Occipital lobe (tissue), 2 donors: ENCODE results near the gene KLHL21. TPM values are rescaled to one million over a fixed set of nuclear protein-coding genes. Genes with fewer than 3 reads are reported as not detected.
A peak's percentile ranks its signal among the peaks of the same experiment; 100 is the strongest.
"Not testable (repeated sequence)": the region's sequence is repeated elsewhere in the genome, so short reads cannot be mapped to it uniquely, and the experiment has no call there.

Experiments used
- DNase-seq: peaks from one replicate; lab custom pipeline; 2025; lab: John Stamatoyannopoulos, UW
- total RNA-seq: library from RNA; depleted of rRNA; stranded (reverse); fragments of >200 nt; gene quantifications from one replicate; pipeline ENCODE4 v1.2.3, GENCODE V29; 2014

KLHL21 gene
- total RNA-seq, 1 donor from 2014 or later = 8.7 TPM

DNA sequence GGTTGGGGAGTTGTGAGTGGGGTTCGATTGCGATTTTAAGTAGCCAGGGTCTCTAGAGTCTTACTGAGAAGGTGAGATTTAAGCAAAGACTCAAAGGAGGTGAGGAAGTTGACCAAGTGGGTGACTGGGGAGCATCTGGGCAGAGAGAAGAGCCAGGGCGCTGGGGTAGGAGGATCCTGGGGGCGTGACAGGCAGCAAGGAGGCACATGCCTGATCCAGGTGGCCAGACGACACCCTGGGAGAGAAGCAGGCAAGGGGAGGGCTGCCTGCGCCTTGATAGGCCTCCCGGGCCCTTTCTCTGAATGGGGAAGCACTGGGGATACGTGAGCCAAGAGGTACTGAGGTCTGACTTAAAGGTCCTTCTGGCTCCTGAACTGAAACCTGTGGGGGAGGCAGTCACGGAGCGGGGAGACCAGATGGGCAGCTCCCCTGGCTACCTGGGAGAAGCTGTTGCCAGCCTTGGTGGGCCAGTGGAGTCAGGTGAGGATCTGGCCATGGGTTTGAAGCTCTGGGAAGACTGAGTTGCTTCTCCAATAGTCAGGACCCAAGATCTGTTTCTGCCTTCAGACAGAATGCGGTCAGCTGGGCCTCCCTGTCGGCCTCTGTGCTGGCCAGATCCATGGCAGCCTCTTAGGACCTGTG is 17.5 kb downstream of the KLHL21 start:
- DNase-seq = no peak

DNA sequence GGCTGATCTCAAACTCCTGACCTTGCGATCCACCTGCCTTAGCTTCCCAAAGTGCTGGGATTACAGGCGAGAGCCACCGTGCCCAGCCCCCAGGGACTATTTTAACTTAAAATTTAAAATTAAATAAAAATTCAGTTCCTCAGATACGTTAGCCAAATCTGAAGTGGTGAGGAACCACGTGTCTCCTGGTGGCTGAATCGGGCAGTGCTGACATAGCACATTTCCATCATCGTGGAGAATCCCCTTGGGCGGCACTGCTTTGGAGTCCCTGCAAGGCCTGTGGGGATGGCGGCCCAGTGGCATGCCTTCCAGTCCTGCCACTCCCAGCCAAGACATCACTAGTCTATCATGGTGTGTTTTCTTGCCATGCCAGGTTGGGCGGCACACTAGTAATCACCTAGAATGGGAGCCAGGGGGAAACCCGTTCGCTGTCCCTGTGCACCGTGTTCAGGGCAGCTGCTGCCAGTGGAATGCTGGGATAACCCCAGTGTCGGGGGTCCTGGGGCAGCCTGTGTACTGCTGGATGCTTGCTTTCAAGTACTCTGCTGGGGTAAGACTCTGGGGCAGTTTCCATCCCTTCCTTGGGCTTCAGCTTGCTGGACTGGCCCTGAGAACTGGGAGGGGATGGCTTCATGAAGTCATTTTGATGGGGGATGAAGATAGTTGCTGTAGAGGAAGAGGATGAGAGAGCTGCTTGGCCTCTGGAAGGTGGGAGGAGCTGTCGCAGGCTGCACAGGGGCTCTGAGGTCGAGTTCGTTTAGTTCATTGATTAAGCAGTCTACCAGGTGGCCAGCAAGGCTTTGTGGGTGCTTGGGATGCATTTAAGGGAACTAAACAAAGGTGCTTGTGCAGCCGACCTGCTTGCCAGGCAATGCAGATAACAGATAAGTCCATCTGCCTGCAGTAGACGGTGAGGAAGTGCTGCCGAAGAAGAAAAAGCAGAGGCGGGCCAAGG is 18.3 kb downstream of the KLHL21 start:
- DNase-seq = no peak

DNA sequence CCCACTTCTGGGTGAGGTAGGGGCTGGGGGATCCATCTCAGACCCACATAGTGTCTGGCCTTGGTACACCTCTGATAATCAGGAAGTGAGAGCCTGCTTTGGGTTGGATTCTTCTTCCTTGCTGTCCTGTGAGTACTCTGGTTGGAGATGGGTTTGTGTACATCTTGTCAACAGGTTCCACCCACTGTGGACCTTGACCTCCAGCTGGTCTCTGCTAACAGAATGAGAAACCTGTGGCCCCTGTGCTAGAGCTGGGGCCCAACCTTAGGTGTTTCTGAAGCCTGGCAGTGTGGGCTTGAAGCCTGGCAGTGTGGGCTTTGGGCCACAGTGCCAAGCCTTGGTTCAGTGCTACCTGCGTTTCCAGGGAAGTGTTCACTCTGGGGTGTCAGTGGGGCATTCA is 20.3 kb downstream of the KLHL21 start:
- no peak for DNase-seq

DNA sequence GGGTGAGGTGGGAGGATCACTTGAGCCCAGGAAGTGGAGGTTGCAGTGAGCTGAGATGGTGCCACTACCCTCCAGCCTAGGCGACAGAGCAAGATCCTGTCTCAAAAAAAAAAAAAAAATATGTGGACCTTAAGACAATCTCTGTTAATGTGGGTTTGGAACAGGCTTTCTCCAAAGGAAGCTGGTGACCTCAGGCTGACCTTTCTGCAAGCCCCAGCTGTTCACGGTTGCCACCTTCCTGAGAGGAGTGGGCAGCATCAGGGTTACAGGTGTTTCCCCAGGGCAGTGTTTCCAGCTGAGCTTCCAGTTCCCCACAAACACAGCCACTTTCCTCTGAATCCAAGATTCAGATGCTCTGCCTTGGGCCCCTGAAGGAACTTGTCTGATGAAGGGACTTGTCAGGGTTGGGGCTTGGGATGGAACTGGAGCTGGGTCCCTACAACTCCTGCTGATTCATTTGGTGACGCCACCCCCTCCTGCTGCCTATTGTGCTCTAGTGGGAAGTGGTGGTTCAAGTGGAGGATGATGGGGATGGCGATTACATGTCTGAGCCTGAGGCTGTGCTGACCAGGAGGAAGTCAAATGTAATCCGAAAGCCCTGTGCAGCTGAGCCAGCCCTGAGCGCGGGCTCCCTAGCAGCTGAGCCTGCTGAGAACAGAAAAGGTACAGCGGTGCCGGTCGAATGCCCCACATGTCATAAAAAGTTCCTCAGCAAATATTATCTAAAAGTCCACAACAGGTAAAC is 20.9 kb downstream of the KLHL21 start:
- DNase-seq = no peak

DNA sequence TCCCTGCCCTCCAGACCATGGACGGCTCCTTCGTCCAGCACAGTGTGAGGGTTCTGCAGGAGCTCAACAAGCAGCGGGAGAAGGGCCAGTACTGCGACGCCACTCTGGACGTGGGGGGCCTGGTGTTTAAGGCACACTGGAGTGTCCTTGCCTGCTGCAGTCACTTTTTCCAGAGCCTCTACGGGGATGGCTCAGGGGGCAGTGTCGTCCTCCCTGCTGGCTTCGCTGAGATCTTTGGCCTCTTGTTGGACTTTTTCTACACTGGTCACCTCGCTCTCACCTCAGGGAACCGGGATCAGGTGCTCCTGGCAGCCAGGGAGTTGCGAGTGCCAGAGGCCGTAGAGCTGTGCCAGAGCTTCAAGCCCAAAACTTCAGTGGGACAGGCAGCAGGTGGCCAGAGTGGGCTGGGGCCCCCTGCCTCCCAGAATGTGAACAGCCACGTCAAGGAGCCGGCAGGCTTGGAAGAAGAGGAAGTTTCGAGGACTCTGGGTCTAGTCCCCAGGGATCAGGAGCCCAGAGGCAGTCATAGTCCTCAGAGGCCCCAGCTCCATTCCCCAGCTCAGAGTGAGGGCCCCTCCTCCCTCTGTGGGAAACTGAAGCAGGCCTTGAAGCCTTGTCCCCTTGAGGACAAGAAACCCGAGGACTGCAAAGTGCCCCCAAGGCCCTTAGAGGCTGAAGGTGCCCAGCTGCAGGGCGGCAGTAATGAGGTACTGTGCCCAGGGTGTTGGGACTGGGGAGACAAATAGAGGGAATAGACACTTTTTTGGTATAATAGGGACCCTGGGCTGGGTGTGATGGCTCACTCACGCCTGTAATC is 21.9 kb downstream of the KLHL21 start:
- no peak for DNase-seq

DNA sequence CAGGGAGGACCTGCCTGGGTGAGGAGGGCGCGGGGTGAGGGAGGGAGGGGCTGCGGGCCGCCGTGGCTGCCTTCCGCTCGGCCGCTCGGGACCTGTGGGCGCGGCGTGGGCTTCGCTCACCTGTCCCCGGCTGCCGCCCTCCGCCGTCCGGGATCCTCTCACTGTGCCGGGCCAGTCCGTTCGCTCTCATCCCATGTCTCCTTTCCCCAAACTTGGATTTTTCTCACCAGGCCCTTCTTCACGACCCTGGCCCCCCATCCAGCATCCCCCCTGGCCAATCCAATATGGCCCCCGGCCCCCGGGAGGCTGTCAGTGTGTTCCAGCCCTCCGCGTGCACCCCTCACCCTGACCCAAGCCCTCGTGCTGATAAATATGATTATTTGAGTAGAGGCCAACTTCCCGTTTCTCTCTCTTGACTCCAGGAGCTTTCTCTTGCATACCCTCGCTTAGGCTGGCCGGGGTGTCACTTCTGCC is 22.5 kb downstream of the KLHL21 start:
- DNase-seq = no peak

DNA sequence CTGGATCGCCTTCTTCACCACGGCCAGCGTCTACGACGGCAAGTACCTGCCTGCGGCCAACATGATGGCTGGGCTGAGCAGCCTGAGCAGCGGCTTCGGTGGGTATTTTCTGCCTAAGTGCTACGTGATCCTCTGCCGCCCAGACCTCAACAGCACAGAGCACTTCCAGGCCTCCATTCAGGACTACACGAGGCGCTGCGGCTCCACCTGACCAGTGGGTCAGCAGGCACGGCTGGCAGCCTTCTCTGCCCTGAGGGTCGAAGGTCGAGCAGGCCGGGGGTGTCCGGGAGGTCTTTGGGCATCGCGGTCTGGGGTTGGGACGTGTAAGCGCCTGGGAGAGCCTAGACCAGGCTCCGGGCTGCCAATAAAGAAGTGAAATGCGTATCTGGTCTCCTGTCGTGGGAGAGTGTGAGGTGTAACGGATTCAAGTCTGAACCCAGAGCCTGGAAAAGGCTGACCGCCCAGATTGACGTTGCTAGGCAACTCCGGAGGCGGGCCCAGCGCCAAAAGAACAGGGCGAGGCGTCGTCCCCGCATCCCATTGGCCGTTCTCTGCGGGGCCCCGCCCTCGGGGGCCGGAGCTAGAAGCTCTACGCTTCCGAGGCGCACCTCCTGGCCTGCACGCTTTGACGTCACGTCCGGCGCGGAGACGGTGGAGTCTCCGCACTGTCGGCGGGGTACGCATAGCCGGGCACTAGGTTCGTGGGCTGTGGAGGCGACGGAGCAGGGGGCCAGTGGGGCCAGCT is 23.1 kb downstream of the KLHL21 start, which contains the start of gene ZBTB48:
Gene ZBTB48 (plus strand): TSS at position 621 of the 745 bp plus-strand sequence. CDS start 616 bp downstream, outside the sequence.
- peak; percentile 99 for DNase-seq

DNA sequence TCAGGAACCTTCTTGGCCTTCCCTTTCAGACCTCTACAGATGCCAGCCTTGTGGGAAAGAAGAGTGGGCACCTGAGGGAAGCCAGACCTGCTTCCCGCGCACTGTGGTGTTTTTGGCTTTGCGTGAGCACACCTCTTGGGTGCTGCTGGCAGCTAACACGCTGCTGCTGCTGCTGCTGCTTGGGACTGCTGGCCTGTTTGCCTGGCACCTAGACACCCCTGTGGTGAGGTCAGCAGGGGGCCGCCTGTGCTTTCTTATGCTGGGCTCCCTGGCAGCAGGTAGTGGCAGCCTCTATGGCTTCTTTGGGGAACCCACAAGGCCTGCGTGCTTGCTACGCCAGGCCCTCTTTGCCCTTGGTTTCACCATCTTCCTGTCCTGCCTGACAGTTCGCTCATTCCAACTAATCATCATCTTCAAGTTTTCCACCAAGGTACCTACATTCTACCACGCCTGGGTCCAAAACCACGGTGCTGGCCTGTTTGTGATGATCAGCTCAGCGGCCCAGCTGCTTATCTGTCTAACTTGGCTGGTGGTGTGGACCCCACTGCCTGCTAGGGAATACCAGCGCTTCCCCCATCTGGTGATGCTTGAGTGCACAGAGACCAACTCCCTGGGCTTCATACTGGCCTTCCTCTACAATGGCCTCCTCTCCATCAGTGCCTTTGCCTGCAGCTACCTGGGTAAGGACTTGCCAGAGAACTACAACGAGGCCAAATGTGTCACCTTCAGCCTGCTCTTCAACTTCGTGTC is 23.9 kb downstream of the KLHL21 start:
- no peak for DNase-seq

DNA sequence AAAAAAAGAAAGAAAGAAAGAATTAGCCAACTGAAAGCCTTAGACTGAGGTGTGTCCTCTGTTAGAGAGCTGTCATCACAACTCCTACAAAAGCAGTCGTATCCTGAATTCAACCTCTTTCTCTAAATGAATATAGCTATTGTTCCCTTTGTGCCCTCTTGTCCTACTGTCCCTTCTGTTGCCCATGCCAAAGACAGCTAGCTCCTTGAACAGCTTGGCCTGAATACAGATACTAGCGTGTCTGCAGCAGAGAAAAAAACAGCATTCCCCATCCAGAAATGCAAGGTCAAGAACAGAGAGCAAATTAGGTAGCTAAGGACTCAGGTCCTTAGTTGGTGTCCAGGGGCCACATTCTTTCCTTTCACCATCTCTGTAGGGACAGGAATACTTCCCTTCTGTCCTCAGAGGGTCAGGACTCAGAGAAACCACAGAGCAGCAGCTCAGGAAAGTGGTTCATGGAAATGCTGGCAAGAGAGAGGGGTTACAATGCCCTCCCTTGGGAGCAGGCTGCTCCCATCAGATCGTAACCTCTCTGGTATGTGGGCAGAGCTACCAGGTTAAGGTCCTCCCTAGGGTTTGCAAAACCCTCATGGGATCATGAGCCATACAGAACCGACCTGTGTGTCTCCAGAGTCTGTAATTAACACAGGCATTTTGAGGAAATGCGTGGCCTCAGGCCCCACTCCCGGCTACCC is 24.7 kb downstream of the KLHL21 start:
- no peak for DNase-seq

DNA sequence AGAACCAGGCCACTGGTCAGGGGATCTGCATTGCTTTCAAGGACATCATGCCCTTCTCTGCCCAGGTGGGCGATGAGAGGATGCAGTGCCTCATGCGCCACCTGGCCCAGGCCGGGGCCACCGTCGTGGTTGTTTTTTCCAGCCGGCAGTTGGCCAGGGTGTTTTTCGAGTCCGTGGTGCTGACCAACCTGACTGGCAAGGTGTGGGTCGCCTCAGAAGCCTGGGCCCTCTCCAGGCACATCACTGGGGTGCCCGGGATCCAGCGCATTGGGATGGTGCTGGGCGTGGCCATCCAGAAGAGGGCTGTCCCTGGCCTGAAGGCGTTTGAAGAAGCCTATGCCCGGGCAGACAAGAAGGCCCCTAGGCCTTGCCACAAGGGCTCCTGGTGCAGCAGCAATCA is 27.9 kb downstream of the KLHL21 start:
- DNase-seq = no peak

DNA sequence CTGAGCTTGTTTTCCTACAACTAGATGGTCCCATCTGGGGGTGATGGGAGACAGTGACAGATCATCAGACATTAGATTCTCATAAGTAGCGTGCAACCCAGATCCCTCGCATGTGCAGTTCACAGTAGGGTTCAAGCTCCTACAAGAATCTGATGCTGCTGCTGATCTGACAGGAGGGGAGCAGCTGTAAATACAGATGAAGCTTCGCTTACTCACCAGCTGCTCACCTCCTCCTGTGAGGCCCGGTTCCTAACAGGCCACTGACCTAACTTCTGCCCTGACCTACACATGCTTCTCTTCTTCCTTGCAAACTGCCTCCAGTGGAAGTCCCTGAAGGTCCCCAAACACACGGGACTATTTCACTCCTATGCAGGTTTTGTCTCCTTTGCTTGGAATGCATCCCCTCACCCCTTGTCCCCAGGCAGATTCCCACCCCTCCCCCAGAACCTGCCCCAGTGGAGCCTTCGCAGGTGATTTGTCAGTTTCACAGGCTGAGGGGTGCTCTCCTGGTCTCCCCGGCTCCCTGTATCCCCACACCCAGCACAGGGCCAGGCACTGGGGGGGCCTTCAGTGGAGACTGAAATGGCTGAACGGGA is 28.5 kb downstream of the KLHL21 start:
- DNase-seq = no peak

DNA sequence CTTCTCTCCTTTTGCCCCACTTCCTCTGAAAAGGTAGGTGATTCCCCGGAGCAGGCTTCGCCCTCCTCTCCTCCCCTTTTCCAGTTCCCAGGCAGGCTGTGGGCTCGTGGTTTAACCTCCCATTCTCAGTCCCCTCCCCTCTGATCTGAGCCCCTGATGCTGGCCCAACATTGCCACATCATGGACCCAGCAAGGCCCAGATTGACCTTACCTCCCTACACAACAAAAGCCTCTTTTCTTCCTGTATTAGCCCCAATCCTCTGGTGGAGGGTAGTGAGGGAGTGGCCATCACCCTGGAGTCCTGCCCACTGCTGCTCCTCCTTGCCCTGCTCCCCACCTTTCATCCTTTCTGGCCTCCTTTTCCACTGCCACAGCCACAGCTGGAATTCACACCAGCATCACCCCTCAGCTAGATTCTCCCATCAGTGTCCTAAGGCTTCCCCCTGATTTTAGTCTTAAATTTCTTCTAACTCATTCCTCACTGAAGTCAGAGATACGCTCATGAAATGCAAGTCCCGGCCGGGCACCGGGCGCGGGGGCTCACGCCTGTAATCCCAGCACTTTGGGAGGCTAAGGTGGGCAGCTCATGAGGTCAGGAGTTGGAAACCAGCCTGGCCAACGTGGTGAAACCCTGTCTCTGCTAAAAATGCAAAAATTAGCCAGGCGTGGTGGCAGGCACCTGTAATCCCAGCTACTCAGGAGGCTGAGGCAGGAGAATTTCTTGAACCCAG is 29.9 kb downstream of the KLHL21 start:
- DNase-seq = no peak

DNA sequence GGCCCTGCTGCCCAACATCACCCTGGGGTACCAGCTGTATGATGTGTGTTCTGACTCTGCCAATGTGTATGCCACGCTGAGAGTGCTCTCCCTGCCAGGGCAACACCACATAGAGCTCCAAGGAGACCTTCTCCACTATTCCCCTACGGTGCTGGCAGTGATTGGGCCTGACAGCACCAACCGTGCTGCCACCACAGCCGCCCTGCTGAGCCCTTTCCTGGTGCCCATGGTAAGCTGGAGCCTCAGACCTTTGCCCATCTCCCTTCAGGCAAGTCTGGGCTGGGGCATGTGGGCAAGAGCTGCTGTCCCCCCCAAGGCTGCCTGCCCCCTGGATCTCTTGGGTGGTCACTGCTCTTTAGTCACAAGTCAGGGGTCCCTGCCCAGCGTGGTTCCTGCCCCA is 31.7 kb downstream of the KLHL21 start:
- no peak for DNase-seq

DNA sequence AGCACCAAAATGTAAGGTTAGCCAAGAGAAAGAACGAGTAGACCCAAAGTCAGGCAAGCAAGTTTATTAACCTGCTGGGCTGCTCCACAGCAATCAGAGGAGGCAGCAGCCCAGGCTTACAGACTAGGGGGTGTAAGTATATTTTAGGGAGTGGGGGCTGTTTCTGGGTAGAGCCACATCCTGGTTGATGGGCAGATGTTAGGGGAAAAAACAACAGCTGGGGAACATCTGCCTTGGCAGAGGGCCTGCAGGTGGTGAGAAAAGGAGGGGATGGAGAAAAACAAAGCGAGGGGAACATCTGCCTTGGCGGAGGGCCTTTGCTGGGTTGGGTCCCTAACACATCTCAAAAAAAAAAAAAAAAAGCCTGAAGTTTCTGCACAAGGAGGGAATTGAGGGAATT is 32.6 kb downstream of the KLHL21 start:
- no peak for DNase-seq

DNA sequence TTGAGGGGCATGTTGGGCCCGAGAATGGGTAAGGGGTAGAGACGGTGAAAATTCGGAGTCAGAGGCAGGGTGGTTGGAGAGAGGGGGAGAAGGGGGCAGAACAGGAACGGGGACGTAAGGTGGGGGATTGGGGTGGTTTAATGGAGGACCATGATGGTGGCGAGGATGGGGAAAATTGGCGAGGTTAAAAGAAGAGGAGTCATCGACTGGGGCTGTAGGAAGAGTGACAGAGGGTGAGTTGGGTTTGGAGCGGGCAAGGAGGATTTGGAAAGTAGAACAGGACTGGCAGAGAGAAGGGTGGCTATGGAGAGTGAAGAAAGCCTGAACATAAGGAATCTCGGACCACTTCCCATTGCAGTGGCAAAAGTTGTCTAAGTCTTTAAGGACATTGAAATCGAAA is 33.6 kb downstream of the KLHL21 start:
- no peak for DNase-seq

DNA sequence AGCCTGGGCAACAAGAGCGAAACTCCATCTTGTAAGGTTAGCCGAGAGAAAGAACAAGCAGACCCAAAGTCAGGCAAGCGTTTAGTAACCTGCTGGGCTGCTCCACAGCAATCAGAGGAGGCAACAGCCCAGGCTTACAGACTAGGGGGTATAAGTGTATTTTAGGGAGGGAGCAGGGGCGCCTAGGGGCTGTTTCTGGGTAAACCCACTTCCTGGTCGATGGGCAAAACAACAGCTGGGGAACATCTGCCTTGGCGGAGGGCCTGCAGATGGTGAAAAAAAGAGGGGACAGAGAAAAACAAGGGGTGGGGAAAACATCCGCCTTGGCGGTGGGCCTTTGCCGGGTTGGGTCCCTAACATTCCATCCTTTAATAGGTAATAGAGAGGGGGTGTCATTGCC is 42.4 kb downstream of the KLHL21 start:
- no peak for DNase-seq

DNA sequence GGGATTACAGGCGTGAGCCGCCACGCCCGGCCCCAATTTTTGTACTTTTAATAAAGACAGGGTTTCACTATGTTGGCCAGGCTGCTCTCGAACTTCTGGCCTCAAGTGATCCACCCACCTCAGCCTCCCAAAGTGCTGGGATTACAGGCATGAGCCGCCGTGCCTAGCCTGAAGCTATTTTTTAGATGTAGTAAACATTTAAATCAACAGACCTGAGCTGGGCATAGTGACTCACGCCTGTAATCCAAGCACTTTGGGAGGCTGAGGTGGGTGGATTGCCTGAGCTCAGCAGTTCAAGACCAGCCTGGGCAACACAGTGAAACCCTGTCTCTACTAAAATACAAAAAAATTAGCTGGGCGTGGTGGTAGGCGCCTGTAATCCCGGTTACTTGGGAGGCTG is 43.5 kb downstream of the KLHL21 start:
- not testable (repeated sequence) for DNase-seq

DNA sequence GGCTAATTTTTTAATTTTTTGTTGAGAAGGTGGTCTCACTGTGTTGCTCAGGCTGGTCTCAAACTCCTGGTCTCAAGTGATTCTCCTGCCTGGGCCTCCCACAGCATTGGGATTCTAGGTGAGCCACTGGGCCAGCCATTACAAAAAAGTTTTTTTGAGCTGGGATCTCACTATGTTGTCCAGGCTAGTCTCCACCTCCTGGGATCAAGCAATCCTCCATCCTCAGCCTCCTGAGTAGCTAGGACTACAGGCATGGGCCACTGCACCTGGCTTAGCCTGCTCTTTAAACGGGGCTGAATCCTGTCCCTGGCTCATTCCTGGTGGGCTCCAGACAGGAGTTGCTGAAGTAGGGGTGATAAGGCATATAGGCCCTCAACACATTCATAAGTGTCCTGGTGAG is 45.1 kb downstream of the KLHL21 start:
- DNase-seq = no peak
